ENCODE data around the gene GMCL2. TPM values are rescaled to one million over a fixed set of nuclear protein-coding genes. Genes with fewer than 3 reads are reported as not detected.

GMCL2 gene
- total and polyA plus RNA-seq, 9 of the 15 experiments (the other 6 are each of a cell fraction or from before 2014, with no cell fraction given) = 0.04 TPM; not detected in 8

DNA sequence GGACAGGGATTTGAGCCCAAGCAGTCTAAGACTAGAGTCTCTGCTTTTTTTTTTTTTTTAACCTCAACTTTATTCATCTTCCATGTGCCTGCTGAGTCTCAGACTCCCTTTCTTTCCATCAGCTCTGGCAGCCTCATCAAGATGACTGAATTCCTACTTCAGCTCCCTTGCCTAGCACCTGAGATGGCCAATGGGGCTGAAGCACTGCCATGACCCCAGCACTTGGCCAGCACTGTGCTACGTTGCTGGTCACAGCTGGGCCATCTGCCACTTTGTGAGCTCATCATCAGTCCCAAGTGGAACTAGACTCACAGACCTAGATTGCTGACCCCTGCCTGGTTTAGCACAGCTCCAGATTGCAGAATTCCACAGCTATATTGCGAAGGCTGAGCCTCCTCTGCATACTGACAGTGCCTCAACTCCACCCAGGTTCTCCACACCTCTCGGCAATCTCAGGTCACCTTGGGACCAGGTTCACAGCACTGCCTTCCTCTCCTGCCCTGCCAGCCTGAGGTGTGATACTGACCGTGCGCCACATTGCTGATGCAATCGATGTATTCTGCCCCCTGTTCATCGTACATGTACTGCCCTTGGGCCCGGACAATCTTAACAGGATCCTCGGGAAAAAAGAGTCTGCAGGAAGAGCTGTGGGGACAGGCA lies 43.8 kb upstream of the GMCL2 start (continued):
- TF ChIP-seq, protein P1, sequence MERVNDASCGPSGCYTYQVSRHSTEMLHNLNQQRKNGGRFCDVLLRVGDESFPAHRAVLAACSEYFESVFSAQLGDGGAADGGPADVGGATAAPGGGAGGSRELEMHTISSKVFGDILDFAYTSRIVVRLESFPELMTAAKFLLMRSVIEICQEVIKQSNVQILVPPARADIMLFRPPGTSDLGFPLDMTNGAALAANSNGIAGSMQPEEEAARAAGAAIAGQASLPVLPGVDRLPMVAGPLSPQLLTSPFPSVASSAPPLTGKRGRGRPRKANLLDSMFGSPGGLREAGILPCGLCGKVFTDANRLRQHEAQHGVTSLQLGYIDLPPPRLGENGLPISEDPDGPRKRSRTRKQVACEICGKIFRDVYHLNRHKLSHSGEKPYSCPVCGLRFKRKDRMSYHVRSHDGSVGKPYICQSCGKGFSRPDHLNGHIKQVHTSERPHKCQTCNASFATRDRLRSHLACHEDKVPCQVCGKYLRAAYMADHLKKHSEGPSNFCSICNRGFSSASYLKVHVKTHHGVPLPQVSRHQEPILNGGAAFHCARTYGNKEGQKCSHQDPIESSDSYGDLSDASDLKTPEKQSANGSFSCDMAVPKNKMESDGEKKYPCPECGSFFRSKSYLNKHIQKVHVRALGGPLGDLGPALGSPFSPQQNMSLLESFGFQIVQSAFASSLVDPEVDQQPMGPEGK (CRISPR knock-in tag; IDR thresholded peaks at IDR 0.05; ENCODE audit: borderline replicate concordance) = no peak
- TF ChIP-seq FOXK1 (CRISPR knock-in tag; IDR thresholded peaks at IDR 0.05; ENCODE audit: borderline replicate concordance) (peak; percentile 79; the same call in 1 of the 2 replicates), BRCA1 (IDR thresholded peaks at IDR 0.05) (no peak), BRCA1 (CRISPR knock-in tag; IDR thresholded peaks at IDR 0.05) (no peak), PRPF4 (IDR thresholded peaks at IDR 0.05; ENCODE audit: insufficient read depth, low read depth, low read length, poor library complexity, severe bottlenecking) (no peak), JUND (IDR thresholded peaks at IDR 0.05; ENCODE audit: borderline replicate concordance, low read depth, low read length) (0 out of 2 replicates have a peak, but pooled peaks have one; percentile 26), JUND (tag; IDR thresholded peaks at IDR 0.05; ENCODE audit: borderline replicate concordance, low read depth, low read length) (0 out of 3 replicates have a peak, but pooled peaks have one; percentile 15), ZZZ3 (IDR thresholded peaks at IDR 0.05) (no peak), HNRNPH1 (optimal IDR thresholded peaks at IDR 0.05; ENCODE audit: low read depth, low read length) (no peak), MYC (IDR thresholded peaks at IDR 0.05; ENCODE audit: low read depth, low read length) (peak; percentile 51; the same call in 1 of the 2 replicates), MYC (CRISPR knock-in tag; IDR thresholded peaks at IDR 0.05; ENCODE audit: borderline replicate concordance, low read depth) (no peak), SRSF9 (IDR thresholded peaks at IDR 0.05; ENCODE audit: borderline replicate concordance, low read depth, low read length) (no peak), POU5F1 (IDR thresholded peaks at IDR 0.05; ENCODE audit: borderline replicate concordance, low read depth, low read length, partially characterized antibody) (no peak), TRIM28 (IDR thresholded peaks at IDR 0.05) (no peak), NCOA6 (IDR thresholded peaks at IDR 0.05) (no peak), L3MBTL2 (IDR thresholded peaks at IDR 0.05) (peak; percentile 28; the same call in 1 of the 2 replicates), ESRRB (CRISPR knock-in tag; IDR thresholded peaks at IDR 0.05; ENCODE audit: borderline replicate concordance) (no peak), ATF1 (CRISPR knock-in tag; IDR thresholded peaks at IDR 0.05) (no peak), ATF1 (tag; IDR thresholded peaks at IDR 0.05) (no peak), SIX5 (IDR thresholded peaks at IDR 0.05; ENCODE audit: borderline replicate concordance in 1 of 2, insufficient read depth in 1 of 2, low read depth in 1 of 2, low read length in 2 of 2) (no peak), EP300 (IDR thresholded peaks at IDR 0.05; ENCODE audit: low read length) (no peak), TARDBP (IDR thresholded peaks at IDR 0.05) (no peak), NR4A1 (CRISPR knock-in tag; IDR thresholded peaks at IDR 0.05) (no peak), NR4A1 (tag; IDR thresholded peaks at IDR 0.05) (no peak), ZNF24 (IDR thresholded peaks at IDR 0.05) (no peak)
- TF ChIP-seq, protein P2, sequence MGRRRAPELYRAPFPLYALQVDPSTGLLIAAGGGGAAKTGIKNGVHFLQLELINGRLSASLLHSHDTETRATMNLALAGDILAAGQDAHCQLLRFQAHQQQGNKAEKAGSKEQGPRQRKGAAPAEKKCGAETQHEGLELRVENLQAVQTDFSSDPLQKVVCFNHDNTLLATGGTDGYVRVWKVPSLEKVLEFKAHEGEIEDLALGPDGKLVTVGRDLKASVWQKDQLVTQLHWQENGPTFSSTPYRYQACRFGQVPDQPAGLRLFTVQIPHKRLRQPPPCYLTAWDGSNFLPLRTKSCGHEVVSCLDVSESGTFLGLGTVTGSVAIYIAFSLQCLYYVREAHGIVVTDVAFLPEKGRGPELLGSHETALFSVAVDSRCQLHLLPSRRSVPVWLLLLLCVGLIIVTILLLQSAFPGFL (CRISPR knock-in tag; IDR thresholded peaks at IDR 0.05) = no peak
- TF ChIP-seq, protein P3, sequence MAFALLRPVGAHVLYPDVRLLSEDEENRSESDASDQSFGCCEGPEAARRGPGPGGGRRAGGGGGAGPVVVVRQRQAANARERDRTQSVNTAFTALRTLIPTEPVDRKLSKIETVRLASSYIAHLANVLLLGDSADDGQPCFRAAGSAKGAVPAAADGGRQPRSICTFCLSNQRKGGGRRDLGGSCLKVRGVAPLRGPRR (CRISPR knock-in tag; IDR thresholded peaks at IDR 0.05) = no peak

All from K562 (cell line).